ENCODE measurements around the gene NRN1L. TPM values are rescaled to one million over a fixed set of nuclear protein-coding genes. Genes with fewer than 3 reads are reported as not detected.

The NRN1L gene
- total RNA-seq, 4 donors from 2014 or later = 0.57 to 0.99 TPM; not detected in 2

- 89 to 91% methylated on average over 9 to 12 of the region's 14 CpGs for WGBS, 2 donors
- TF ChIP-seq CTCF (IDR thresholded peaks at IDR 0.05) (no peak), POLR2A (IDR thresholded peaks at IDR 0.05) (no peak)
- Histone ChIP-seq H3K36me3 (peaks cover 4 to 78% (median 15%) of the 10 kb centered on the region in 3 donors), H3K27ac (no peak overlapping the region), H3K4me1 (peaks cover 6 to 35% (median 14%) of the 10 kb centered on the region in 3 donors), H3K27me3 (no peaks in the 10 kb centered on the region), H3K9me3 (no peaks in the 10 kb centered on the region), H3K4me3 (no peak overlapping the region)
- DNase-seq = no peak
- intact Hi-C loops (cut with DNase I) = no loop called here
Measured at GRCh38 chr16:67930191-67930590, 45.5 kb downstream of the NRN1L start.

- TF ChIP-seq CTCF (IDR thresholded peaks at IDR 0.05) = no peak
- TF ChIP-seq POLR2A (IDR thresholded peaks at IDR 0.05) = no peak
- no peak overlapping the region for H3K4me3 ChIP-seq
- peaks cover 4 to 78% (median 15%) of the 10 kb centered on the region in 3 donors for H3K36me3 ChIP-seq
- no peak for DNase-seq
- intact Hi-C loops (cut with DNase I) = no loop called here
- H3K4me1 ChIP-seq = peaks cover 9 to 37% (median 17%) of the 10 kb centered on the region in 3 donors
- WGBS, 2 donors = 83 to 87% methylated on average over 6 to 8 of the region's 17 CpGs
- no peaks in the 10 kb centered on the region for H3K9me3 ChIP-seq
- no peak overlapping the region for H3K27ac ChIP-seq
- no peaks in the 10 kb centered on the region for H3K27me3 ChIP-seq
Measured at GRCh38 chr16:67930678-67931211, 46.1 kb downstream of the NRN1L start.

GRCh38 chr16:67931712-67932461 is 47.2 kb downstream of the NRN1L start, which contains the start of gene CTRL:
Gene CTRL (minus strand): TSS chr16:67931862. CDS start chr16:67931852, 10 bp downstream.
- Histone ChIP-seq H3K36me3 (peaks cover 4 to 72% (median 15%) of the 10 kb centered on the region in 3 donors), H3K4me3 (no peak within 1 kb of the TSS), H3K9me3 (no peaks in the 10 kb centered on the region), H3K27ac (no peak within 1 kb of the TSS), H3K27me3 (no peaks in the 10 kb centered on the region), H3K4me1 (peaks cover 11 to 28% (median 14%) of the 10 kb centered on the region in 3 donors)
- DNase-seq = no peak
- intact Hi-C loops (cut with DNase I) = no loop called here
- TF ChIP-seq CTCF (IDR thresholded peaks at IDR 0.05) = no peak
- no peak for TF ChIP-seq POLR2A (IDR thresholded peaks at IDR 0.05)
- 77 to 80% methylated on average over 2 to 6 of the region's 15 CpGs for WGBS, 2 donors

- H3K9me3 ChIP-seq = no peaks in the 10 kb centered on the region
- no peak overlapping the region for H3K27ac ChIP-seq
- intact Hi-C loops (cut with DNase I) = no loop called here
- TF ChIP-seq POLR2A (IDR thresholded peaks at IDR 0.05) (no peak), CTCF (IDR thresholded peaks at IDR 0.05) (no peak)
- H3K4me3 ChIP-seq = no peak overlapping the region
- H3K4me1 ChIP-seq = peaks cover 15 to 33% (median 19%) of the 10 kb centered on the region in 3 donors
- H3K36me3 ChIP-seq = peaks cover 4 to 67% (median 12%) of the 10 kb centered on the region in 3 donors
- DNase-seq = no peak
- H3K27me3 ChIP-seq = no peaks in the 10 kb centered on the region
- WGBS, 2 donors = 70 to 100% methylated on average over 2 to 3 of the region's 4 CpGs
Measured at GRCh38 chr16:67932462-67932840, 47.8 kb downstream of the NRN1L start.

- Histone ChIP-seq H3K4me1 (peaks cover 15 to 32% (median 22%) of the 10 kb centered on the region in 3 donors), H3K27ac (no peak overlapping the region), H3K9me3 (no peaks in the 10 kb centered on the region), H3K27me3 (no peaks in the 10 kb centered on the region), H3K4me3 (no peak overlapping the region), H3K36me3 (peaks cover 0 to 53% (median 4%) of the 10 kb centered on the region in 3 donors)
- intact Hi-C loops (cut with DNase I) = no loop called here
- TF ChIP-seq POLR2A (IDR thresholded peaks at IDR 0.05) = no peak
- WGBS, 2 donors = 29 to 69% methylated on average over 5 to 6 of the region's 7 CpGs
- DNase-seq = no peak
Measured at GRCh38 chr16:67933805-67934204, 49.1 kb downstream of the NRN1L start.

Measured in esophagus squamous epithelium (tissue), 5 donors.